ENCODE measurements around the gene HS1BP3. TPM values are rescaled to one million over a fixed set of nuclear protein-coding genes. Genes with fewer than 3 reads are reported as not detected.

Gene HS1BP3
- total and polyA plus RNA-seq, 12 donors: 23.7 to 50.1 (median 40.5) TPM

- Histone ChIP-seq H3K9me3 (replicated peaks in 1 of 3) (no peaks in the 10 kb centered on the region), H3K36me3 (replicated peaks in 1 of 2) (no peaks in the 10 kb centered on the region), H3K27me3 (no peaks in the 10 kb centered on the region), H3K4me3 (no peak overlapping the region), H3K4me1 (replicated peaks in 1 of 2) (peaks cover 37 to 51% of the 10 kb centered on the region in 2 donors), H3K27ac (peak overlapping the region in 2 of 5 donors; percentile 60 to 90)
- peak in 1 of 7 donors; percentile 19 for DNase-seq
- intact Hi-C loops (cut with DNase I): no loop called here
- no peak for TF ChIP-seq CTCF (IDR thresholded peaks at IDR 0.05)
- TF ChIP-seq POLR2A (IDR thresholded peaks at IDR 0.05): no peak
- WGBS, 4 donors: 84 to 90% (median 88%) methylated on average over 6 to 7 of the region's 7 CpGs
Measured at GRCh38 chr2:20583425-20583881, 67.4 kb downstream of the HS1BP3 start.

- Histone ChIP-seq H3K36me3 (replicated peaks in 1 of 2) (no peaks in the 10 kb centered on the region), H3K27ac (peak overlapping the region in 1 of 5 donors; percentile 90), H3K4me3 (no peak overlapping the region), H3K4me1 (replicated peaks in 1 of 2) (peaks cover 41 to 59% of the 10 kb centered on the region in 2 donors), H3K27me3 (no peaks in the 10 kb centered on the region), H3K9me3 (replicated peaks in 1 of 3) (no peaks in the 10 kb centered on the region)
- intact Hi-C loops (cut with DNase I): no loop called here
- no peak for DNase-seq
- TF ChIP-seq CTCF (IDR thresholded peaks at IDR 0.05): no peak
- TF ChIP-seq POLR2A (IDR thresholded peaks at IDR 0.05): no peak
- 79 to 100% (median 90%) methylated on average over 2 to 5 of the region's 5 CpGs for WGBS, 4 donors
Measured at GRCh38 chr2:20582600-20583221, 68.2 kb downstream of the HS1BP3 start.

GRCh38 chr2:20580690-20581437 is 70.0 kb downstream of the HS1BP3 start:
- WGBS, 4 donors: 83 to 88% (median 86%) methylated on average over 4 of the region's 4 CpGs
- intact Hi-C loops (cut with DNase I): no loop called here

More at GRCh38 chr2:20580690-20581437, 70.0 kb downstream of the HS1BP3 start:
- H3K36me3 ChIP-seq (replicated peaks in 1 of 2): no peaks in the 10 kb centered on the region
- no peaks in the 10 kb centered on the region for H3K27me3 ChIP-seq
- no peak overlapping the region for H3K4me3 ChIP-seq
- H3K27ac ChIP-seq: peak overlapping the region in 3 of 5 donors; percentile 87 to 90 (median 90)
- no peak for TF ChIP-seq POLR2A (IDR thresholded peaks at IDR 0.05)
- no peak for TF ChIP-seq CTCF (IDR thresholded peaks at IDR 0.05)
- H3K4me1 ChIP-seq (replicated peaks in 1 of 2): peaks cover 37 to 64% of the 10 kb centered on the region in 2 donors
- no peaks in the 10 kb centered on the region for H3K9me3 ChIP-seq (replicated peaks in 1 of 3)
- DNase-seq: no peak
